Transverse colon (tissue), 3 donors: Measurements from ENCODE around the gene DTD1.

Experiments used
- CTCF ChIP-seq, 5 experiments: fragments of 200-600 bp in 3 of 5; fragments of 450-650 bp in 2 of 5; sonication (generic) in 3 of 5; IDR thresholded peaks; 1 replicate in 2 of 5; 2 replicates in 3 of 5; pipeline ENCODE4 v1.5.1; 2016 to 2017; ENCODE audit warnings: antibody characterized with exemption in 5 of 5, inconsistent platforms in 3 of 5, mild to moderate bottlenecking in 2 of 5, moderate library complexity in 1 of 5
- POLR2A ChIP-seq: fragments of 450-650 bp; IDR thresholded peaks from one replicate; pipeline ENCODE4 v1.6.1; 2016; ENCODE audit warnings: antibody characterized with exemption, mild to moderate bottlenecking, moderate library complexity

- no peak for TF ChIP-seq CTCF (IDR thresholded peaks at IDR 0.05)
- no peak for TF ChIP-seq POLR2A
These were observed 26.4 kb downstream of the DTD1 start for GRCh38 chr20:18614244-18614643.
